Mesenchymal stem cell (in vitro differentiated cells and primary cell): ENCODE data around the gene SYNPO2L.
"Not testable (repeated sequence)": the region's sequence is repeated elsewhere in the genome, so short reads cannot be mapped to it uniquely, and the experiment has no call there.

Source experiments
- DNase-seq: peaks from one replicate; pipeline ENCODE4 v3.0.0-alpha.2; 2013
- H2AFZ ChIP-seq: one replicate; pipeline ENCODE4 v1.6.1; 2013; ENCODE audit warnings: low read depth, mild to moderate bottlenecking, control low read depth, inconsistent platforms, low read length, moderate library complexity
- H2AK5ac ChIP-seq: 2 replicates; pipeline ENCODE4 v1.6.1; 2013; ENCODE audit warnings: low read length, moderate library complexity, mild to moderate bottlenecking, inconsistent platforms; ENCODE audit not compliant: severe bottlenecking
- H2BK120ac ChIP-seq: one replicate; pipeline ENCODE4 v1.6.1; 2013; ENCODE audit warnings: low read depth, mild to moderate bottlenecking, inconsistent platforms, low read length, moderate library complexity
- H2BK12ac ChIP-seq, 2 experiments: one replicate each; pipeline ENCODE4 v1.6.1; 2013; ENCODE audit warnings: inconsistent platforms in 2 of 2, low read length in 2 of 2, mild to moderate bottlenecking in 2 of 2, moderate library complexity in 2 of 2, control low read depth in 1 of 2
- H2BK15ac ChIP-seq: one replicate; pipeline ENCODE4 v1.6.1; 2013; ENCODE audit warnings: mild to moderate bottlenecking, low read depth, inconsistent platforms; ENCODE audit not compliant: poor library complexity, severe bottlenecking
- H2BK5ac ChIP-seq: 2 replicates; pipeline ENCODE4 v1.6.1; 2013; ENCODE audit warnings: low read depth, mild to moderate bottlenecking, low read length, control low read depth, inconsistent platforms; ENCODE audit not compliant: poor library complexity, severe bottlenecking
- H3K14ac ChIP-seq, 2 experiments: one replicate each; pipeline ENCODE4 v1.6.1; 2013; ENCODE audit warnings: inconsistent platforms in 2 of 2, low read length in 2 of 2, control low read depth in 1 of 2, mild to moderate bottlenecking in 1 of 2, moderate library complexity in 1 of 2
- H3K18ac ChIP-seq, 2 experiments: one replicate each; pipeline ENCODE4 v1.6.1; 2013; ENCODE audit warnings: inconsistent platforms in 2 of 2, low read length in 2 of 2, control low read depth in 1 of 2, low read depth in 1 of 2, mild to moderate bottlenecking in 1 of 2
- H3K23ac ChIP-seq, 2 experiments: one replicate each; pipeline ENCODE4 v1.6.1; 2013; ENCODE audit warnings: inconsistent platforms in 2 of 2, low read length in 2 of 2, mild to moderate bottlenecking in 2 of 2, moderate library complexity in 2 of 2, control low read depth in 1 of 2
- H3K27ac ChIP-seq: 2 replicates; pipeline ENCODE4 v1.5.1; 2013; ENCODE audit warnings: mild to moderate bottlenecking, moderate library complexity, low read length, control low read depth, inconsistent platforms; ENCODE audit not compliant: poor library complexity, severe bottlenecking
- H3K27me3 ChIP-seq, 2 experiments: 2 replicates each; pipeline versions ENCODE4 v1.6.1 to v1.7.0; 2013; ENCODE audit warnings: low read length in 2 of 2, mild to moderate bottlenecking in 2 of 2, moderate library complexity in 2 of 2, control low read depth in 1 of 2, inconsistent platforms in 1 of 2; ENCODE audit not compliant: control insufficient read depth in 1 of 2, insufficient read depth in 1 of 2
- H3K36me3 ChIP-seq, 2 experiments: 2 replicates each; pipeline versions ENCODE4 v1.6.1 to v1.7.0; 2013; ENCODE audit warnings: low read length in 2 of 2, control low read depth in 1 of 2, inconsistent platforms in 1 of 2, low read depth in 1 of 2, mild to moderate bottlenecking in 1 of 2; ENCODE audit not compliant: insufficient read depth in 2 of 2, control insufficient read depth in 1 of 2
- H3K4ac ChIP-seq, 2 experiments: one replicate each; pipeline ENCODE4 v1.6.1; 2013; ENCODE audit warnings: inconsistent platforms in 2 of 2, low read length in 2 of 2, mild to moderate bottlenecking in 2 of 2, moderate library complexity in 2 of 2, control low read depth in 1 of 2, low read depth in 1 of 2
- H3K4me1 ChIP-seq: 2 replicates; pipeline ENCODE4 v1.6.1; 2013; ENCODE audit warnings: low read depth, low read length, control low read depth; ENCODE audit not compliant: control insufficient read depth, insufficient read depth
- H3K4me2 ChIP-seq: 2 replicates; pipeline ENCODE4 v1.6.1; 2013; ENCODE audit warnings: low read length, mild to moderate bottlenecking, inconsistent platforms; ENCODE audit not compliant: poor library complexity, severe bottlenecking
- H3K4me3 ChIP-seq, 2 experiments: 2 replicates each; pipeline versions ENCODE4 v1.5.1 to v1.7.0; 2013; ENCODE audit warnings: low read length in 2 of 2, mild to moderate bottlenecking in 2 of 2, control low read depth in 1 of 2, low read depth in 1 of 2; ENCODE audit not compliant: insufficient read depth in 1 of 2
- H3K79me1 ChIP-seq: replicated peaks from 2 replicates; pipeline ENCODE4 v1.6.1; 2013; ENCODE audit warnings: mild to moderate bottlenecking, control low read depth, low read length, inconsistent platforms; ENCODE audit not compliant: poor library complexity, severe bottlenecking
- H3K9ac ChIP-seq: 2 replicates; pipeline ENCODE4 v1.7.0; 2013; ENCODE audit warnings: mild to moderate bottlenecking, low read length, moderate library complexity
- H3K9me3 ChIP-seq: 2 replicates; pipeline ENCODE4 v1.7.0; 2013; ENCODE audit warnings: mild to moderate bottlenecking, low read length; ENCODE audit not compliant: control insufficient read depth
- H4K8ac ChIP-seq: one replicate; pipeline ENCODE4 v1.6.1; 2013; ENCODE audit warnings: inconsistent platforms, mild to moderate bottlenecking, low read length, moderate library complexity
- H4K91ac ChIP-seq: one replicate; pipeline ENCODE4 v1.6.1; 2013; ENCODE audit warnings: mild to moderate bottlenecking, low read length, inconsistent platforms
- WGBS: methylation state at CpG from one replicate; pipeline ENCODE4 v1.1.7; 2013; ENCODE audit warnings: mixed read lengths; 5-methylcytosine and 5-hydroxymethylcytosine counted together

The SYNPO2L gene

GRCh38 chr10:73695302-73695701 lies 39.5 kb upstream of the SYNPO2L start:
- not testable (repeated sequence) for H3K4me2 ChIP-seq, DNase-seq, H3K36me3 ChIP-seq, H3K14ac ChIP-seq, H4K91ac ChIP-seq, H2BK120ac ChIP-seq, H3K79me1 ChIP-seq, H3K27me3 ChIP-seq, H2BK12ac ChIP-seq, H3K4ac ChIP-seq, H3K18ac ChIP-seq, H3K9ac ChIP-seq, H3K27ac ChIP-seq, H3K9me3 ChIP-seq, H3K4me3 ChIP-seq, H4K8ac ChIP-seq, H3K4me1 ChIP-seq, H2AFZ ChIP-seq, H2BK5ac ChIP-seq, H2BK15ac ChIP-seq, H2AK5ac ChIP-seq, H3K23ac ChIP-seq

GRCh38 chr10:73690755-73691154 lies 34.9 kb upstream of the SYNPO2L start:
- H2AK5ac ChIP-seq, H2BK120ac ChIP-seq, DNase-seq: not testable (repeated sequence)

GRCh38 chr10:73689596-73689995 lies 33.8 kb upstream of the SYNPO2L start:
- not testable (repeated sequence) for H2AK5ac ChIP-seq, H2BK15ac ChIP-seq, H3K9ac ChIP-seq, H3K4me1 ChIP-seq, H2BK5ac ChIP-seq, H3K79me1 ChIP-seq, H3K27ac ChIP-seq, H4K91ac ChIP-seq, H4K8ac ChIP-seq, H3K23ac ChIP-seq, H2AFZ ChIP-seq, H3K4me3 ChIP-seq, H3K4ac ChIP-seq, H3K14ac ChIP-seq, DNase-seq, H3K9me3 ChIP-seq, H3K4me2 ChIP-seq, H2BK12ac ChIP-seq, H3K36me3 ChIP-seq, H2BK120ac ChIP-seq, H3K27me3 ChIP-seq, H3K18ac ChIP-seq
- WGBS = 94% methylated on average over 11 of the region's 28 CpGs

More at GRCh38 chr10:73690755-73691154, 34.9 kb upstream of the SYNPO2L start:
- H4K8ac ChIP-seq, H3K14ac ChIP-seq, H3K4ac ChIP-seq, H3K36me3 ChIP-seq, H3K9ac ChIP-seq, H3K4me1 ChIP-seq, H3K4me2 ChIP-seq, H3K18ac ChIP-seq, H2BK12ac ChIP-seq, H3K23ac ChIP-seq, H3K27me3 ChIP-seq, H4K91ac ChIP-seq, H2AFZ ChIP-seq, H3K4me3 ChIP-seq, H3K27ac ChIP-seq, H3K9me3 ChIP-seq, H3K79me1 ChIP-seq, H2BK15ac ChIP-seq, H2BK5ac ChIP-seq: not testable (repeated sequence)
- 100% methylated on average over 4 of the region's 6 CpGs for WGBS

GRCh38 chr10:73687641-73688040 lies 31.8 kb upstream of the SYNPO2L start:
- H3K18ac ChIP-seq, H2AK5ac ChIP-seq, DNase-seq, H2BK12ac ChIP-seq, H3K4me3 ChIP-seq, H3K27ac ChIP-seq, H2BK5ac ChIP-seq, H3K36me3 ChIP-seq, H3K14ac ChIP-seq, H3K27me3 ChIP-seq, H3K9ac ChIP-seq, H3K4ac ChIP-seq, H3K9me3 ChIP-seq, H2BK120ac ChIP-seq, H3K79me1 ChIP-seq, H3K4me2 ChIP-seq, H4K8ac ChIP-seq, H3K23ac ChIP-seq, H3K4me1 ChIP-seq, H2AFZ ChIP-seq, H2BK15ac ChIP-seq, H4K91ac ChIP-seq: not testable (repeated sequence)
- WGBS = no CpG with 5 or more reads among the region's 1 CpG
